Endodermal cell (in vitro differentiated cells): ENCODE results near the gene STUM. TPM values are rescaled to one million over a fixed set of nuclear protein-coding genes. Genes with fewer than 3 reads are reported as not detected.
A peak's percentile ranks its signal among the peaks of the same experiment; 100 is the strongest.

Experiments
- DNase-seq: peaks from one replicate; pipeline ENCODE4 v3.0.0-alpha.2; 2017
- H3K27ac ChIP-seq: 2 replicates; pipeline ENCODE4 v1.5.1; 2013; ENCODE audit warnings: mild to moderate bottlenecking, low read depth, low read length, moderate library complexity
- H3K27me3 ChIP-seq: 2 replicates; pipeline ENCODE4 v1.6.1; 2013; ENCODE audit warnings: mild to moderate bottlenecking, low read length, moderate library complexity; ENCODE audit not compliant: insufficient read depth, control insufficient read depth, poor library complexity, severe bottlenecking
- H3K36me3 ChIP-seq: 2 replicates; pipeline ENCODE4 v1.7.0; 2013; ENCODE audit warnings: mild to moderate bottlenecking, low read length, moderate library complexity; ENCODE audit not compliant: control insufficient read depth, insufficient read depth
- H3K4me1 ChIP-seq: one replicate; pipeline ENCODE4 v1.7.0; 2013; ENCODE audit warnings: low read length; ENCODE audit not compliant: control insufficient read depth, insufficient read depth
- H3K4me3 ChIP-seq: 2 replicates; pipeline ENCODE4 v1.5.1; 2013; ENCODE audit warnings: mild to moderate bottlenecking, low read length, moderate library complexity
- H3K9ac ChIP-seq: 2 replicates; pipeline ENCODE4 v1.6.1; 2013; ENCODE audit warnings: mild to moderate bottlenecking, low read length, moderate library complexity; ENCODE audit not compliant: poor library complexity, severe bottlenecking; ENCODE audit errors: extremely low read depth
- H3K9me3 ChIP-seq: 2 replicates; pipeline ENCODE4 v1.6.1; 2013; ENCODE audit warnings: mild to moderate bottlenecking, low read length, moderate library complexity; ENCODE audit not compliant: control insufficient read depth
- H3K27ac Mint-ChIP-seq: 2 replicates; pipeline ENCODE4 v1.8.0; 2020; ENCODE audit warnings: mixed read lengths
- H3K27me3 Mint-ChIP-seq: 2 replicates; pipeline ENCODE4 v1.8.0; 2021; ENCODE audit warnings: mild to moderate bottlenecking, mixed read lengths; ENCODE audit not compliant: insufficient read depth
- H3K36me3 Mint-ChIP-seq: 2 replicates; pipeline ENCODE4 v1.8.0; 2020; ENCODE audit warnings: low read depth, mixed read lengths
- H3K4me1 Mint-ChIP-seq: 2 replicates; pipeline ENCODE4 v1.8.0; 2020; ENCODE audit warnings: mixed read lengths
- H3K4me3 Mint-ChIP-seq: 2 replicates; pipeline ENCODE4 v1.8.0; 2020; ENCODE audit warnings: mild to moderate bottlenecking, moderate library complexity, mixed read lengths
- H3K9me3 Mint-ChIP-seq: 2 replicates; pipeline ENCODE4 v1.8.0; 2020; ENCODE audit warnings: mild to moderate bottlenecking, mixed read lengths
- WGBS, 2 experiments: methylation state at CpG; one replicate each; pipeline versions ENCODE4 v1.1.5 to v1.1.7; 2013; ENCODE audit warnings: missing lambda C conversion rate in 2 of 2, mixed read lengths in 1 of 2; ENCODE audit not compliant: insufficient coverage in 1 of 2, insufficient read length in 1 of 2; 5-methylcytosine and 5-hydroxymethylcytosine counted together
- total RNA-seq, 2 donors: library from RNA; stranded (reverse); fragmentation: NEBNext Ultra II Directional in 1 of 2; extraction: Animal tissue kit (Norgen Biotek cat#: 25700) in 1 of 2; gene quantifications; 2 replicates in 1 of 2; 3 replicates in 1 of 2; pipeline ENCODE4 v1.2.1, GENCODE V29; 2021
- TF ChIP-seq, protein P1 (sequence below): fragments of 200-600 bp; sonication (generic); conservative IDR thresholded peaks from 2 replicates; pipeline ENCODE4 v1.5.0; 2021; ENCODE audit warnings: antibody characterized with exemption, mild to moderate bottlenecking

The STUM gene
- total RNA-seq, 2 donors from 2014 or later = 0.04 to 0.20 TPM

DNA sequence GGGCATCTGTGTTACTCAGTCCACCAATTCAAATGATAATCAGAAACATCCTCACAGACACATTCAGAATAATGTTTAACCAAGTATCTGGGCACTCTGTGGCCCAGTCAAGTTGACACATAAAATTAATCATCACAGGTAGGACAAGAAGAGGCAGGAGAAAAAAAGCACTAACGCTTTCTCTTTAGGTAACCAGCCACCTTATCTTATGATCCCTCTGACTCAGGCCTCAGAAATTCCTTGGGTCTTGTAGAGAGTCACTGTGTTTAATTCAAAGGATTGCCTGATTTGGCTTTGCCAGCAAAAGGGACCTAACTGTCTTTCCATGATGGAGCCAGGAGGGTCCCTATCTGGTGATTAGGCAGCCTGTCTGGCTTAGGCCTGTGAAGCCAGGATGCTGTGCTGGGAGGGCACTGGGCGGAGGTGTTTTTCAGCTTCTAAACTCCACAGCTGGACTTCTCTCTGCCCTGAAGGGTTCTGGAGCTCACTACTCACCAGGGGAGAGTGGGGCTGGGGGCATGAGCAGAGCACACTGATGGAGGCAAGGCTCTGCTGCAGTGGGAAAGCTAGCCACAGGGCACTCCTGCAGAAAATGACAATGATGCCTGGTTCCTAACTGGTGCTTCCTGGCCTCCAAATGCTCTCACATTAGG, 36.4 kb upstream of the STUM start:
- Histone ChIP-seq H3K9ac (no peak overlapping the region), H3K27ac (no peak overlapping the region), H3K27me3 (peaks cover 7% of the 10 kb centered on the region), H3K4me3 (no peak overlapping the region), H3K9me3 (no peaks in the 10 kb centered on the region), H3K36me3 (no peaks in the 10 kb centered on the region), H3K4me1 (peaks cover 8% of the 10 kb centered on the region)
- no peak overlapping the region for H3K27ac Mint-ChIP-seq
- no peaks in the 10 kb centered on the region for H3K9me3 Mint-ChIP-seq
- peak; percentile 65 for DNase-seq
- H3K4me3 Mint-ChIP-seq = no peak overlapping the region
- TF ChIP-seq, protein P1, sequence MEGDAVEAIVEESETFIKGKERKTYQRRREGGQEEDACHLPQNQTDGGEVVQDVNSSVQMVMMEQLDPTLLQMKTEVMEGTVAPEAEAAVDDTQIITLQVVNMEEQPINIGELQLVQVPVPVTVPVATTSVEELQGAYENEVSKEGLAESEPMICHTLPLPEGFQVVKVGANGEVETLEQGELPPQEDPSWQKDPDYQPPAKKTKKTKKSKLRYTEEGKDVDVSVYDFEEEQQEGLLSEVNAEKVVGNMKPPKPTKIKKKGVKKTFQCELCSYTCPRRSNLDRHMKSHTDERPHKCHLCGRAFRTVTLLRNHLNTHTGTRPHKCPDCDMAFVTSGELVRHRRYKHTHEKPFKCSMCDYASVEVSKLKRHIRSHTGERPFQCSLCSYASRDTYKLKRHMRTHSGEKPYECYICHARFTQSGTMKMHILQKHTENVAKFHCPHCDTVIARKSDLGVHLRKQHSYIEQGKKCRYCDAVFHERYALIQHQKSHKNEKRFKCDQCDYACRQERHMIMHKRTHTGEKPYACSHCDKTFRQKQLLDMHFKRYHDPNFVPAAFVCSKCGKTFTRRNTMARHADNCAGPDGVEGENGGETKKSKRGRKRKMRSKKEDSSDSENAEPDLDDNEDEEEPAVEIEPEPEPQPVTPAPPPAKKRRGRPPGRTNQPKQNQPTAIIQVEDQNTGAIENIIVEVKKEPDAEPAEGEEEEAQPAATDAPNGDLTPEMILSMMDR = no peak
- WGBS, 2 experiments = 71 to 83% methylated on average over 1 to 2 of the region's 2 CpGs
- H3K4me1 Mint-ChIP-seq = peaks cover 7% of the 10 kb centered on the region
- H3K27me3 Mint-ChIP-seq = peaks cover 20% of the 10 kb centered on the region
- no peaks in the 10 kb centered on the region for H3K36me3 Mint-ChIP-seq

DNA sequence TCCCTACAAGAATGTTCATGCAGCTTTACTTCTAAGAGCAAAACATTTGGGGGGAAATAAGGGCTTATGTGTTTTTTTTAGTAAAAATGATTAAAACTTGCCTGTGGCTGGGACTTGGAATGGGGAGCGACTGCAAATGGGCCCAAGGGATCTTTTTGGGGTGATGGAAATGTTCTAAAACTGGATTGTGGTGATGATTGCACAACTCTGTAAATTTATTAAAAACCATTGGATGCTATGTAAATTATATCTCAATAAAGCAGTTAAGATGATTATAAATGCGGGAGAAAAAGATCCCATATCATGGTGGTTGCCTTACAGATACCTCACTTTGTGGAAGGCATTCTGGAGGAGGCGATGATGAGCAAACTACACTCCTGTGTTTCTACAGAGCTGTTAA, 30.2 kb upstream of the STUM start:
- Histone ChIP-seq H3K4me1 (no peaks in the 10 kb centered on the region), H3K36me3 (no peaks in the 10 kb centered on the region), H3K9me3 (no peaks in the 10 kb centered on the region), H3K27ac (no peak overlapping the region), H3K4me3 (no peak overlapping the region), H3K27me3 (peaks cover 7% of the 10 kb centered on the region), H3K9ac (no peak overlapping the region)
- TF ChIP-seq, protein P1 = no peak
- Mint-ChIP-seq H3K27ac (no peak overlapping the region), H3K27me3 (peaks cover 20% of the 10 kb centered on the region), H3K4me3 (no peak overlapping the region), H3K36me3 (no peaks in the 10 kb centered on the region), H3K9me3 (no peaks in the 10 kb centered on the region), H3K4me1 (peaks cover 7% of the 10 kb centered on the region)
- 85 to 91% methylated on average over 2 to 3 of the region's 3 CpGs for WGBS, 2 experiments
- DNase-seq = peak; percentile 9

DNA sequence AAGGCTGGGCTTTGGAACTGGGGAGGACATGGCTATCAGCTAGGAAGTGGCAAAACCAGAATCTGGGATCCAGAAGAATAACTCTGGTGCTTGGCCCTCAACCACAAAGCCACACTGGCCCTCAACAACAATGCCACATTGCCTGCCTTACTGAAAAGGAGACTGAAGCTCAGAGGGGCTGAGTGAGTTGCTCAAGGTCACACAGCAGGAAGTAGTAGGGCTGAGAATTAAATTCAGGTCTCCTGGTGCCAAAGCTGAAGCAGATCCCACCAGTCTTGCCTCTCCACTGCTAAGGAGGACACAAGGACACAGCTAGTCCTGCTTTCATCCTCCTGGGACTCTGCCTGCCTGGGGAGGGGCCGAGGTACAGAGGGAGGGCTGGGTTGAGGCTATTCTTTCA, 29.4 kb upstream of the STUM start:
- 67 to 72% methylated on average over 1 of the region's 1 CpG for WGBS, 2 experiments
- Histone ChIP-seq H3K9ac (no peak overlapping the region), H3K27ac (no peak overlapping the region), H3K9me3 (no peaks in the 10 kb centered on the region), H3K4me3 (no peak overlapping the region), H3K27me3 (peaks cover 7% of the 10 kb centered on the region), H3K36me3 (no peaks in the 10 kb centered on the region), H3K4me1 (no peaks in the 10 kb centered on the region)
- H3K27me3 Mint-ChIP-seq = peaks cover 23% of the 10 kb centered on the region
- H3K27ac Mint-ChIP-seq = no peak overlapping the region
- peak; percentile 29 for DNase-seq
- TF ChIP-seq, protein P1 = no peak
- peaks cover 7% of the 10 kb centered on the region for H3K4me1 Mint-ChIP-seq
- H3K36me3 Mint-ChIP-seq = no peaks in the 10 kb centered on the region
- no peak overlapping the region for H3K4me3 Mint-ChIP-seq
- no peaks in the 10 kb centered on the region for H3K9me3 Mint-ChIP-seq
